Measurements from ENCODE around the gene PATL2.
"Not testable (repeated sequence)": the region's sequence is repeated elsewhere in the genome, so short reads cannot be mapped to it uniquely, and the experiment has no call there.

Gene PATL2

DNA sequence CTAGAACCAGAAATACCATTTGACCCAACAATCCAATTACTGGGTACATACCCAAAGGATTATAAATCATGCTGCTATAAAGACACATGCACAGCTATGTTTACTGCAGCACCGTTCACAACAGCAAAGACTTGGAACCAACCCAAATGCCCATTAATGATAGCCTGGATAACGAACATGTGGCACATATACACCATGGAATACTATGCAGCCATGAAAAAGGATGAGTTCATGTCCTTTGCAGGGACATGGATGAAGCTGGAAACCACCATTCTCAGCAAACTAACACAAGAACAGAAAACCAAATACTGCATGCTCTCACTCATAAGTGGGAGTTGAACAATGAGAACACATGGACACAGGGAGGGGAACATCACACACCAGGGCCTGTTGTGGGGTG is 21.8 kb downstream of the PATL2 start:
- H3K9me3 ChIP-seq (ENCODE audit: control insufficient read depth, insufficient read depth, low read length); H3K27ac ChIP-seq (ENCODE audit: low read length); DNase-seq (ENCODE audit: low read depth, low spot score); H3K4me1 ChIP-seq (ENCODE audit: control insufficient read depth, insufficient read depth, low read length); H3K27me3 ChIP-seq (ENCODE audit: control insufficient read depth, insufficient read depth, low read length); H3K36me3 ChIP-seq (ENCODE audit: control insufficient read depth, insufficient read depth, low read length); H3K4me3 ChIP-seq (ENCODE audit: low read length): not testable (repeated sequence)
- no CpG with 5 or more reads among the region's 2 CpGs for WGBS (ENCODE audit: insufficient coverage, insufficient read length)

DNA sequence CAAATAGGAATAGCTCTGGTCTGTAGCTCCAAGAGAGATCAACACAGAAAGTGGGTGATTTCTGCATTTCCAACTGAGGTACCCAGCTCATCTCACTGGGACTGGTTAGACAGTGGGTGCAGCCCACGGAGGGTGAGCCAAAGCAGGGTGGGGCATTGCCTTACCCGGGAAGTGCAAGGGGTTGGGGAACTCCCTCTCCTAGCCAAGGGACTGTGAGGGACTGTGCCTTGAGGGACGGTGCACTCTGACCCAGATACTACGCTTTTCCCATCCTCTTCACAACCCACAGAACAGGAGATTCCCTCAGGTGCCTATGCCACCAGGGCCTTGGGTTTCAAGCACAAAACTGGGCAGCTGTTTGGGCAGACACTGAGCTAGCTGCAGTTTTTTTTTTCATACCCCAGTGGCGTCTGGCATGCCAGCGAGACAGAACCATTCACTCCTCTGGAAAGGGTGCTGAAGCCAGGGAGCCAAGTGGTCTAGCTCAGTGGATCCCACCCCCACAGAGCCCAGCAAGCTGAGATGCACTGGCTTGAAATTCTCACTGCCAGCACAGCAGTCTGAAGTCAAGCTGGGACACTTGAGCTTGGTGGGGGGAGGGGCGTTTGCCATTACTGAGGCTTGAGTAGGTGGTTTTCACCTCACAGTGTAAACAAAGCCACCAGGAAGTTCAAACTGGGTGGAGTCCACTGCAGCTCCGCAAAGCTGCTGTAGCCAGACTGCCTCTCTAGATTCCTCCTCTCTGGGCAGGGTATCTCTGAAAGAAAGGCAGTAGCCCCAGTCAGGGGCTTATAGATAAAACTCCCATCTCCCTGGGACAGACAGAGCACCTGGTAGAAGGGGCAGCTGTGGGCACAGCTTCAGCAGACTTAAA is 28.1 kb downstream of the PATL2 start:
- not testable (repeated sequence) for H3K27ac ChIP-seq (ENCODE audit: low read length); H3K27me3 ChIP-seq (ENCODE audit: control insufficient read depth, insufficient read depth, low read length); H3K36me3 ChIP-seq (ENCODE audit: control insufficient read depth, insufficient read depth, low read length); H3K9me3 ChIP-seq (ENCODE audit: control insufficient read depth, insufficient read depth, low read length); DNase-seq (ENCODE audit: low read depth, low spot score); H3K4me1 ChIP-seq (ENCODE audit: control insufficient read depth, insufficient read depth, low read length); H3K4me3 ChIP-seq (ENCODE audit: low read length)
- no CpG with 5 or more reads among the region's 8 CpGs for WGBS (ENCODE audit: insufficient coverage, insufficient read length)

DNA sequence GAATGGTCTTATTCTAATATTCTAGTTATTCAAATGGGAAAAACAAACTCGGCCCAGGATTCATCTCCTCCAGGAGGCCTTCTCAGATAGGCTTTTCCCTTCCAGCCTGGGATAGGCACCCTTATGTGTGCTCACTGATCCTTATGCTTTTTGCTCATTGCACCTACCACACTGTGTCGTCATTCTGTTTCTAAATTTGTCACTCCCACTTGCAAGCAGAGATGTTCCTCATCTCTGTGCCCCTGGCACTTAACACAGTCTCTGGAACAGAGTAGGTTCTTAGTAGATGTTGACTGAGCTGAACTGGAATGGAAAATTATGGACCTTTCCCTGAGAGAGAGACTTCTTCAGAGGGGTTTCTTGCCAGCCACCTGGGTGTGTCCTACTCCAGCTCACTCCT is 28.9 kb downstream of the PATL2 start:
- H3K27ac ChIP-seq (ENCODE audit: low read length): no peak overlapping the region
- 0 out of 2 replicates have a peak, but pooled peaks cover 1% of the 10 kb centered on the region for H3K9me3 ChIP-seq (ENCODE audit: control insufficient read depth, insufficient read depth, low read length)
- no peaks in the 10 kb centered on the region for H3K36me3 ChIP-seq (ENCODE audit: control insufficient read depth, insufficient read depth, low read length)
- peaks cover 3% of the 10 kb centered on the region; the same call in 1 of the 2 replicates for H3K4me1 ChIP-seq (ENCODE audit: control insufficient read depth, insufficient read depth, low read length)
- H3K27me3 ChIP-seq (ENCODE audit: control insufficient read depth, insufficient read depth, low read length): no peaks in the 10 kb centered on the region
- H3K4me3 ChIP-seq (ENCODE audit: low read length): no peak overlapping the region
- no peak for DNase-seq (ENCODE audit: low read depth, low spot score)
- WGBS (ENCODE audit: insufficient coverage, insufficient read length): no CpG with 5 or more reads among the region's 2 CpGs

DNA sequence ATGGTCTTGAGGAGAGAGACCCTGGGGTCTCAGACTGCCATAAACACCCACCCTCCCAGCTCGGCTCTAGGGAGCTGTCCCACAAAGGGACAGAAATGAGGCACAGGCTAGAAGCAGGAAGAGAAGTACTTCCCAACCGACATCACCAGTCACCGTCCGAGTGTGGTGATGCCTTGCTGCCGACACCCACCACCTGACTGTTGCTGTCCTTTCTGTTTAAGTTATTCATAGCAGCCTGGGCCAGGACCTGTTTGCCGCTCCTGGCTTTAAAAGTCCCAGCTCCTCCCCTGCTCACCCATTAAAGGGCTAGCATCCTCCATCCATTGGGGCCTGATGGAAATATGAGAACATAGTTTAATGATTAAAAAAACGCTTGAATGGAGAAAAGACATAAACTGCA is 34.4 kb downstream of the PATL2 start:
- H3K9me3 ChIP-seq (ENCODE audit: control insufficient read depth, insufficient read depth, low read length): no peaks in the 10 kb centered on the region
- H3K4me1 ChIP-seq (ENCODE audit: control insufficient read depth, insufficient read depth, low read length): no peaks in the 10 kb centered on the region
- DNase-seq (ENCODE audit: low read depth, low spot score): no peak
- H3K27ac ChIP-seq (ENCODE audit: low read length): no peak overlapping the region
- H3K4me3 ChIP-seq (ENCODE audit: low read length): no peak overlapping the region
- H3K27me3 ChIP-seq (ENCODE audit: control insufficient read depth, insufficient read depth, low read length): no peaks in the 10 kb centered on the region
- no peaks in the 10 kb centered on the region for H3K36me3 ChIP-seq (ENCODE audit: control insufficient read depth, insufficient read depth, low read length)
- no CpG with 5 or more reads among the region's 7 CpGs for WGBS (ENCODE audit: insufficient coverage, insufficient read length)

DNA sequence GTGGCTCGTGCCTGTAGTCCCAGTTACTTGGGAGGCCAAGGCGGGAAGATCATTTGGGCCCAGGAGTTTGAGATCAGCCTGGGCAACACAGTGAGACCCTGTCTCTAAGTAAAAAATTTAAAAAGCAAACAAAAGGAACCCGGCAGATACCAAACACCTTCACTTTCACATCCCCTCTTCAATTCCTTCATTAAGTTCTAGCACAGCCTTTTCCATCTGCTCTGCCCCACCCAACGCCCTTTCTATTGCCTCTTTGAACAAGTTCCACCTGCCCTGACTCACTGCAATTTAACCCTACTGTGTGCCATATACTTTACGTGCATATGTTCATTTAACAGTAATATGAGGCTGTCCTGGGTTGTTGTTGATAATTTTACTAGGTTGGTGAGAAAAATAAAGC is 35.2 kb downstream of the PATL2 start:
- Histone ChIP-seq H3K36me3 (ENCODE audit: control insufficient read depth, insufficient read depth, low read length) (no peaks in the 10 kb centered on the region), H3K27me3 (ENCODE audit: control insufficient read depth, insufficient read depth, low read length) (no peaks in the 10 kb centered on the region), H3K4me3 (ENCODE audit: low read length) (no peak overlapping the region), H3K27ac (ENCODE audit: low read length) (no peak overlapping the region), H3K4me1 (ENCODE audit: control insufficient read depth, insufficient read depth, low read length) (no peaks in the 10 kb centered on the region), H3K9me3 (ENCODE audit: control insufficient read depth, insufficient read depth, low read length) (no peaks in the 10 kb centered on the region)
- WGBS (ENCODE audit: insufficient coverage, insufficient read length): 100% methylated on average over 1 of the region's 5 CpGs
- DNase-seq (ENCODE audit: low read depth, low spot score): no peak

DNA sequence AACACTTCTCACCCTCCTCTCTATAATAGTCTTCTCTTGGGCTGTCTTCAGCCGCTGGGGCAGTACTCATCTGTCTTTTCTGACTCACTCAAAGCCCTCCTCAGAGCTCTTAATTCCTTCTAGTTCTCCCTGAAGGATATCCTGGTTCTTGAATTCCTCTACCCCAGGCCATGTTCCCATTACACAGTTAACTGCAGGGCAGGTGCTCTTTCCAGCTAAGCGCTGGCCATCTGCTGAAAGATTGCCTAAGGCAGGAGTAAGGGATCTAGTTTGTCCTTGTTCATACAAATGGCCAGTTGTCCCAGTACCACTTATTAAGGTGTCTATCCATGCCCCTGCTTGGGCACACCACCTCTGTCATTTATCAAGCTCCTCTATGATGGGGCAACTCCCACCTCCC is 37.5 kb downstream of the PATL2 start:
- DNase-seq (ENCODE audit: low read depth, low spot score): no peak
- no peak overlapping the region for H3K4me3 ChIP-seq (ENCODE audit: low read length)
- H3K27me3 ChIP-seq (ENCODE audit: control insufficient read depth, insufficient read depth, low read length): no peaks in the 10 kb centered on the region
- WGBS (ENCODE audit: insufficient coverage, insufficient read length): no CpG with 5 or more reads among the region's 2 CpGs
- H3K9me3 ChIP-seq (ENCODE audit: control insufficient read depth, insufficient read depth, low read length): no peaks in the 10 kb centered on the region
- H3K36me3 ChIP-seq (ENCODE audit: control insufficient read depth, insufficient read depth, low read length): no peaks in the 10 kb centered on the region
- no peaks in the 10 kb centered on the region for H3K4me1 ChIP-seq (ENCODE audit: control insufficient read depth, insufficient read depth, low read length)
- no peak overlapping the region for H3K27ac ChIP-seq (ENCODE audit: low read length)

DNA sequence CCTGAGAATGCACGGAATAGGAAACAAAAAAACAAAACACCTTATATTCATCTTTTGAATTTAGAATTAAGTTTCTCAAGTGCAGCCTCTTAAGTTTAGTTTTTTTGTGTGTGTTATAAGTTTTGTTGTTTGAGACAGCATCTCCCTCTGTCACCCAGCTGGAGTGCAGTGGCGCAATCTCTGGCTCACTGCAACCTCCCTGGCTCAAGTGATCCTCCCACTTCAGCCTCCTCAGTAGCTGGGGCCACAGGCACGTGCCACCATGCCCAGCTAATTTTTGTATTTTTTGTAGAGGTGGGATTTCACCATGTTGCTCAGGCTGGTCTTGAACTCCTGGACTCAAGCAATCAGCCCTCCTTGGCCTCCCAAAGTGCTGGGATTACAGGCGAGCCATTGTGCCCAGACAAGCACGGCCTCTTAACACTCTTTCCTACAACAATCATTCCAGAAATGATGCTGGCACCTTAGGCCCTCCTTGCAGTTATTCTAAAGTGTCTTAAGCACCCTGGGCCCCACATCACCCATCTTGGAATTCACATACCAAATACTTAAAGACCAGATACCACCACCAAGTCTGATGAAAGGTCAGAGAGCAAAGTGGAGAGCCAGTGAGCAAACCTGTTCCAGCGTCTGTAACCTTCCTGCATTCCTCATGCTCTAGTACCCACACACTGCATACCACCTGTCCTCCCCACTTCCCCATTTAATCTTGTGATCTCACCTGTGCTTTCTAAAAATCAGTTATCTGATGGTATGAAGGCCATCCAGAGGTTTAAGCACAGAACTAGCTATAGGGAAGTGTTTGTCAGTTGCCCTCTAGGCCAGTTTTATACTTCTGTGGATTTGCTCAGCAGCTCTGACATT is 40.8 kb downstream of the PATL2 start:
- no peak overlapping the region for H3K4me3 ChIP-seq (ENCODE audit: low read length)
- DNase-seq (ENCODE audit: low read depth, low spot score): no peak
- WGBS (ENCODE audit: insufficient coverage, insufficient read length): no CpG with 5 or more reads among the region's 6 CpGs
- no peaks in the 10 kb centered on the region for H3K36me3 ChIP-seq (ENCODE audit: control insufficient read depth, insufficient read depth, low read length)
- no peaks in the 10 kb centered on the region for H3K9me3 ChIP-seq (ENCODE audit: control insufficient read depth, insufficient read depth, low read length)
- H3K27me3 ChIP-seq (ENCODE audit: control insufficient read depth, insufficient read depth, low read length): no peaks in the 10 kb centered on the region
- H3K4me1 ChIP-seq (ENCODE audit: control insufficient read depth, insufficient read depth, low read length): no peaks in the 10 kb centered on the region
- H3K27ac ChIP-seq (ENCODE audit: low read length): no peak overlapping the region

DNA sequence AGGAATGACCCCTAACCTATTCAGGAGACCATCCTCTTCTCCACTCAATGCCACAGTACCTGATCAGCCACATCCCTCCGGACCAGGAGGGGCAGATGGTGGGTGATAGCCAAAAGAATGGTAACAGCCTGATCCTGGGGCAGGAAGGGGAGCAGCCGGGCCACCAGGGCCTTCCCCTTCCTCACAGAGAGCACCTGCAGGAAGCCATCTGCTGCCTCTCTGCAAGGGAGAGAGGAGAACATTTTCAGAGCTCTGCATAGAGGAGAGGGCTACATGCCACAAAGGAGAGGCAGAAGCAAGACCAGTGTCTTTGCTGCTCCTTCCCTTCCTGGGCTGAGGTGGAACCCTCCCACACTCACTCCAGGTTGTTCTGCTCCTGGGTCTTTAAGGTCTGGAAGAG is 42.2 kb downstream of the PATL2 start:
- Histone ChIP-seq H3K27me3 (ENCODE audit: control insufficient read depth, insufficient read depth, low read length) (no peaks in the 10 kb centered on the region), H3K4me1 (ENCODE audit: control insufficient read depth, insufficient read depth, low read length) (no peaks in the 10 kb centered on the region), H3K9me3 (ENCODE audit: control insufficient read depth, insufficient read depth, low read length) (no peaks in the 10 kb centered on the region), H3K27ac (ENCODE audit: low read length) (no peak overlapping the region), H3K36me3 (ENCODE audit: control insufficient read depth, insufficient read depth, low read length) (no peaks in the 10 kb centered on the region), H3K4me3 (ENCODE audit: low read length) (no peak overlapping the region)
- no CpG with 5 or more reads among the region's 2 CpGs for WGBS (ENCODE audit: insufficient coverage, insufficient read length)
- DNase-seq (ENCODE audit: low read depth, low spot score): no peak

DNA sequence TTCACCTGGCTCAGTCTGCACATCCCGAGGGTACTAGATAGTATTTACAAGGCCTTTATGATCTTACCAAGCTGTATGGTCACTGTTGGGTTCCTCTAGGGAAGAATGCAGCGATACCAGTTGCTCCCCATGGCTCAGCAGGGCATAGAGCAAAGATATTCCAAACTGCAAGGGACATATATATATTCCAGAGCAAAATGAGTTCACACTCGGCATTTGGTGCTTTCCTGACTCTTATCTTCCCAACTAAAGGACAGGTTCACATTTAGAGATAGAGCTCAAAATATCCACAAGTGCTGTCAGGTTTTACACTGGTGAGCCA is 44.1 kb downstream of the PATL2 start:
- WGBS (ENCODE audit: insufficient coverage, insufficient read length): no CpG with 5 or more reads among the region's 3 CpGs
- no peaks in the 10 kb centered on the region for H3K36me3 ChIP-seq (ENCODE audit: control insufficient read depth, insufficient read depth, low read length)
- H3K27ac ChIP-seq (ENCODE audit: low read length): no peak overlapping the region
- no peak for DNase-seq (ENCODE audit: low read depth, low spot score)
- no peak overlapping the region for H3K4me3 ChIP-seq (ENCODE audit: low read length)
- no peaks in the 10 kb centered on the region for H3K9me3 ChIP-seq (ENCODE audit: control insufficient read depth, insufficient read depth, low read length)
- no peaks in the 10 kb centered on the region for H3K27me3 ChIP-seq (ENCODE audit: control insufficient read depth, insufficient read depth, low read length)
- H3K4me1 ChIP-seq (ENCODE audit: control insufficient read depth, insufficient read depth, low read length): no peaks in the 10 kb centered on the region

DNA sequence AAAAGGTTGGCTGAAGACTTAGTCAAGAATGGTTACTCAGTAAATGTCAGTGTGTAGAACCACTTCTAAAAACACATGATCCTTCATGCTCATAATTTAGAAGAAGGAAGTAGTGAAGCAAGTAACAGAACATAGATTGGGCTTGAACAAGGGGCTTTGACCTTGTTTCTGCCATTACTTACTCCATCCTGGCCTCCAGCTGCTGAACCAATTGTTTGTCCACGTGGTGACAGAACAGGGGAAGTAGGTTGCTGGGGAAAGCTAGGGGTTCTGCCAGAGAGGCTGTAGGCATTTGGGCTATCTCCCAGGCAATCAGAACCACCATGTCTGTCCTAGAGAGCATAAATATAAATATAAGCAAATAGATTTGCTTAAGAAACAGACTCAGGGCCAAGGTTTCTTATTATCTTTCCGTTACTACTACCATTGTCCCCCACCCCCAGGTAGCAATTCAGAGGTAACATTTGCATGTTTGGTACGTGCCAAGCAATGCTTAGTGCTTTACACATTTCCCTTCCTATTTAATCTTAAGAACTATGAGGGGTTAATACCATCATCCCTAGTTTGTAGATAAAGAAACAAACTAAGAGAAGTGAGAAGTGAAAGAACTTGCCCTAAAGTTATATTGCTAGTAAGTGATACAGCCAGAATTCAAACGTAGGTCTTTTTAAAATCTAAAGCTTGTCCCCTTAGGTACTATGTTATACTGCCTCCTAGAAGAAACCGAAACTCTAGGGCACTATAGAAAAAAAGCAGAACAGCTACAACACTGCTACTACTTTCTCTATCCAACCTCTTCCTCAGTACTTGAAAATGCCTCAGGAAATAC is 44.7 kb downstream of the PATL2 start:
- H3K4me3 ChIP-seq (ENCODE audit: low read length): no peak overlapping the region
- no peak for DNase-seq (ENCODE audit: low read depth, low spot score)
- no CpG with 5 or more reads among the region's 5 CpGs for WGBS (ENCODE audit: insufficient coverage, insufficient read length)

More for the DNA sequence above, 44.7 kb downstream of the PATL2 start:
- Histone ChIP-seq H3K36me3 (ENCODE audit: control insufficient read depth, insufficient read depth, low read length) (no peaks in the 10 kb centered on the region), H3K9me3 (ENCODE audit: control insufficient read depth, insufficient read depth, low read length) (no peaks in the 10 kb centered on the region), H3K27me3 (ENCODE audit: control insufficient read depth, insufficient read depth, low read length) (no peaks in the 10 kb centered on the region), H3K27ac (ENCODE audit: low read length) (no peak overlapping the region), H3K4me1 (ENCODE audit: control insufficient read depth, insufficient read depth, low read length) (no peaks in the 10 kb centered on the region)

Measured in iPS DF 6.9 (cell line).